DMS153 treated with DMSO at 0.1 percent for 48 hours (cell line): Measurements from ENCODE around the gene TIAM2.

Experiments
- DNase-seq: peaks from one replicate; lab custom pipeline; 2025; ENCODE audit not compliant: unreplicated experiment; lab: John Stamatoyannopoulos, UW

Gene TIAM2

DNA sequence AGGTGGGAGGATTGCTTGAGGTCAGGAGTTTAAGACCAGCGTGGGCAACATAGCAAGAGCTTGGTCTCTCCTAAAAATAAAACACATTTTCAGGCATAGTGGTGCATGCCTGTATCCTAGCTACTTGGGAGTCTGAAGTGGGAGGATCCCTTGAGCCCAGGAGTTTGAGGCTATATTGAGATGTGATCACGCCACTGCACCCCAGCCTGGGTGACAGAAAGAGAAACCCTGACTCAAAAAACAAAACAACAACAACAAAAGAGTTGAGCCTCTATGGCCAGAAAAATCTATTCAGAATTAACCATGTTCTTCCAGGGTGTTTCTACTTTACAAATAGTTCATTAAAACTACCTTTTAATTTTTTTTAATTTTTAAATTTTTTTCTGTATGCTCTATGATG is 60.6 kb downstream of the TIAM2 start:
- DNase-seq, result no peak

DNA sequence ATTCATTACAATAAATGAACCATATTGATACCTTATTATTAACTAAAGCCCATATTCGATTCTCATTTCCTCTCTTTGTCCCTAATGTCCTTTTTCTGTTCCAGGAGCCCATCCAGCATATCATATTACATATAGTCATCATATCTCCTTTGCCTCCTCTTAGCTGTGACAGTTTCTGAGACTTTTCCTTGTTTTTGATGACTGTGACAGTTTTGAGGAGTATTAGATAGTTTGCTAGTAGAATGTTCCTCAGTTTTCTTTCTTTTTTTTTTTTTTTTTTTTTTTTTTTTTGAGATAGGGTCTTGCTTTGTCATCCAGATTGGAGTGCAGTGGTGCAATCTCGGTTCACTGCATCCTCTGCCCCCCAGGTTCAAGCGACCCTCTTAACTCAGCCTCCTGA is 61.6 kb downstream of the TIAM2 start:
- DNase-seq, result no peak

- DNase-seq, result no peak
These were observed 66.3 kb downstream of the TIAM2 start for GRCh38 chr6:155061381-155061780.

- no peak for DNase-seq
These were observed 67.8 kb downstream of the TIAM2 start for GRCh38 chr6:155062866-155063341.

DNA sequence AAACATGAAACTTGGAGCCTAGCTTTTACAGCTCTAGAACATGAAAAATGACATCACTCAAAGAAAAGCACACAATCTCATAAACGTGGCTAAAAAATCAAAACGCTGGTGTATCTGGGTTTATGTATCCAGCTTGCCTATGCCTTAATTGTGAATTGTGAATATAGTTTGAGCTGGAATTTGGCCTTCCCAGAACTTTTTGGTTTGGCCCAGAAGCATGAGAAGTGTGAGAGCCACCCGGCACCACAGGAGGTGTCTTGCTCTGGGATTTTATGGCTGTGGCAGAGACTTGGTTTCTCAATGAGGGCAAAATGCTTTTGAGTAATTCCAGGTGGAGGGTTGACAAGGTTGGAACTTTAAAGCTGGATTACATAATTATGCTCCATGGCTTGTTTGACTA is 69.2 kb downstream of the TIAM2 start:
- DNase-seq, result no peak

- no peak for DNase-seq
These were observed 71.2 kb downstream of the TIAM2 start for GRCh38 chr6:155066361-155066760.

DNA sequence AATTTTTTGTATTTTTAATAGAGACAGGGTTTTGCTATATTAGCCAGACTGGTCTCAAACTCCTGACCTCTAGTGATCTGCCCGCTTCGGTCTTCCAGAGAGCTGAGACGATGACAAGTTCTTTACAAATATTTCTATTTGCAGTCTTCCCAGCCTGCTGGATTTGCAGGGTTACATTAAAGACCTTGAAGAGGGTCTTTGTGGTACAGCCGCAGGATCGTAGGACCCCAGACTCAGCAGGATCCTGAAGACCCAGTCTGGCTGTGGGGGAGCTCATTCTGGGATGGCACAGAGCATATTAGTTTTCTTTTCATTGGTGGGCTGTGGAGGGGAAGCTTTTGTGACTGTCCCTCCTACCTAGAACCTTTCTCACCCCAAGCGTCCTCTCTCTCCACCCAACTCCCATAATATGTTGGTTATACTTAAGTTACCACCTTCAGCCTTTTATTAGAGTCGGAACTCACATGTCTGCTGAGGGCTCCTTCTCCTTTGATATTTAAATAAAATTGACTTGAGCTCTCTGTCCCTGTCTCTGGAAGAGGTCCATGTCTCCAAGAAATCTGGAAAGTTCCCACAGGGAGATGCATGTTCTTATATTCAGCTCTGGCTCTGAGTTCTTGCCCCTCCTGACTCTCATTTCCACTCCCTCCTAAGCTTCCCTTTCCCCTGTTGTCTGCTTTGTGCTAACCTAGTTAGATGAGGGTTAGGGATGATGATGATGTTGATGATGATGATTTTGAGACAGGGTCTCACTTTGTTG is 72.0 kb downstream of the TIAM2 start:
- no peak for DNase-seq

- no peak for DNase-seq
These were observed 73.0 kb downstream of the TIAM2 start for GRCh38 chr6:155067956-155068615.

- no peak for DNase-seq
These were observed 74.4 kb downstream of the TIAM2 start for GRCh38 chr6:155069543-155069942.

GRCh38 chr6:155075930-155076695 is 81.0 kb downstream of the TIAM2 start:
- DNase-seq, result no peak

GRCh38 chr6:155077331-155077730 is 82.2 kb downstream of the TIAM2 start:
- no peak for DNase-seq

DNA sequence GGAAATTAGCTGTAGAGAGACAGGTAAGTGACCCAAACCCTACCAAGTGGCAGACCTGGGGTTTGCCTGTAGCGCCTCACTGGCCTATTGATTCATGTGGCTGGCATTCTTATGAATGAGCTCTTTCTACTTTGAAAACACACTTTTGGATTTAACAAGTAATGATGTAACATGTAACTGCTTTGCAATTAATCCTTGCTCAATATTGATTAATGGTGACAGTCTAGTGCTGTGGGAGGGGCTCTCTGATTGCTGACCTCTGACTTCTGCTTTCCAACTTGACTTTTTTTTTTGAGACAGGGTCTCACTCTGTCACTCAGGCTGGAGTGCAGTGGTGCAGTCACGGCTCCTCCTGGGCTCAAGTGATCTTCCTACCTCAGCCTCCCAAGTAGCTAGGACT is 82.7 kb downstream of the TIAM2 start:
- DNase-seq, result no peak

DNA sequence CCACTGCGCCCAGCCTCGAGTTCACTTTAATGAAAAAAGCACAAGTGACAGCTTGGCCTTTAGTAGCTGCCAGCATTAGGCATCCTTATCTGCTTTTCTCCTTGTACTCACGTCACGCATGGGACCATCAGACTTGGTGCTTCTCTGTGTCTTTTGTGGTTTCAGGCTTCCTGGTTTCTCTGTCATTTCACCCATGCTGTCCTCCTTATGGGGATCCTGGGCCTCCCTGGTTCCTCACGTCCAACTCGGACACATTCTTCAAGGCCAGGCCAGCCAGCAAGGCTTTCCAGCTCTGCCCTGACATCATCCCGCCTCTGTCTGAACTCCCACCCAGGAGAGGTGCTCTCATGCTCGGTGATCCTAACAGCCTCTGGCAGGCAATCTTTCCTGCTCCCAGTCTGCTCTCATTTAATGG is 83.2 kb downstream of the TIAM2 start:
- no peak for DNase-seq

DNA sequence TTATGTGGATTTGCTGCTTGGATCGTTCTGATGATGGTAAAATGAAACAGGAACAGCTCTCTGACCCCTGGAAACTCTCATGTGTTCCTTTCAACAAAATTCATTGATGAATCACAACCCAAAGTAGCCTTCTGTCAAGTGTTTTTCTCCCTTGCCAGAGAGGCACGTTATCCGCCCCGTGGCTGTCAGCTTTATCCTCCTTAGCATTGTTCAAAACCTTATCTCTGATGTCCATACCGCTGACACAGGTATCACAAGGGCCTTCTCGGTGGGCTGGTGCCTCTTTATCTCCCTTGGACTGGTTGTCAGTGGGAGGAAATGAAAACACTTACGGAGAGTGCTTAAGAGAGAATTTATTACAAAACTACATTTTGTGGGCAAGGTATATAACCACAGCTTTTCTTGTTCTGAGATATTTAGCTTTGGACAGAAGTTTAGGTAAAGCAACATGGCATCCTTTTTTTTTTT is 84.9 kb downstream of the TIAM2 start:
- DNase-seq, result no peak

- no peak for DNase-seq
These were observed 86.0 kb downstream of the TIAM2 start for GRCh38 chr6:155080881-155081845.

GRCh38 chr6:155084431-155085123 is 89.5 kb downstream of the TIAM2 start:
- no peak for DNase-seq

DNA sequence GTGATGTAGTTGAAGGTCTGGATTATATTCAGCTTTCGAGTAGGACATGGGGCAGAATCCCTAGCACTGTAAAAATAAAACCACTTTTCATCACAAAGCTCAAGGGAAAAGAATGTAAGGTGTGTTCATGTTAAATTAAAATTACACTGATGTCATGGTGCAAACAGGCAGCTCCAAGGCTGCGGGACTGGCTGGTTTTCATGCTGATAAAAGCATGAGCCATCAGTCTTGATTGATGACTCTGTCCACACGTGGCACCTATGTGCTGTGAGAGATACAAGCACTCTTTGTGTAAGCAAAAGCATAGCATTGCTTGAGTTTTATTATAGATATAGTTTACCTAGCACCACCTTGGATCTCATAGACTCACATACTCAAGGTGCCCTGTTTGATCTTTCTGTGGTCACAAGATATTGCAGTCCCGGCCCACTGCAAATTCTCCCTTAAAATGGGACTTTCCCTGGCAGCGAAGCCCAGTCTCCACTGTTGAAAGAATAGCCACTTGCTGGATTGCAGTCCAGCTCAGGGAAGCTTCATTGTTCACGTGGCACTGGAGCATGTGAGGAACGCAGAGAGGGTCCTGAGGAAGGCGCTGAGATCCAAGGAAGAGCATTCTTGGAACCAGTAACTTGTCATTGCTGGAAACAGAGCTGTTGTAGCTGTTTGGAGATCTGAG is 90.6 kb downstream of the TIAM2 start:
- DNase-seq, result no peak

DNA sequence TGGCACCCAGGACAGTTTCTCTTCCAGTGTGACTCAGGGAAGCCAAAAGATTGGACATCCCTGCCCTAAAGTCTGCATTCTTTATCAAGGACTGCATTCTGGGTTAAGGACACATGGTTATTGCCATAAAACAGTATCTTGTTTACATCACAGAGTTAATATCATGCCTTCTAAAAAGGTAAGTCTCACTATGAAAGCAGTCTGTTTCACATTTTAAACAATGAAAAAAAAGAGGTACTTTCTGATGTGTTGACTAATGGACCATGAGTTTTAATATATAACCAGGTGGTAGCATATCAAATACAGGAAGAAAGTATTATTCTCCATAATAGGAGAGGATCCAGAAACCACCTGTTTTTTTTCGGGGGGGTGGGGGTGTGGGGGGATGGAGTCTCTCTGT is 93.7 kb downstream of the TIAM2 start:
- no peak for DNase-seq

- no peak for DNase-seq
These were observed 94.6 kb downstream of the TIAM2 start for GRCh38 chr6:155089746-155090145.
